ENCODE results near the gene SPEG.

DNA sequence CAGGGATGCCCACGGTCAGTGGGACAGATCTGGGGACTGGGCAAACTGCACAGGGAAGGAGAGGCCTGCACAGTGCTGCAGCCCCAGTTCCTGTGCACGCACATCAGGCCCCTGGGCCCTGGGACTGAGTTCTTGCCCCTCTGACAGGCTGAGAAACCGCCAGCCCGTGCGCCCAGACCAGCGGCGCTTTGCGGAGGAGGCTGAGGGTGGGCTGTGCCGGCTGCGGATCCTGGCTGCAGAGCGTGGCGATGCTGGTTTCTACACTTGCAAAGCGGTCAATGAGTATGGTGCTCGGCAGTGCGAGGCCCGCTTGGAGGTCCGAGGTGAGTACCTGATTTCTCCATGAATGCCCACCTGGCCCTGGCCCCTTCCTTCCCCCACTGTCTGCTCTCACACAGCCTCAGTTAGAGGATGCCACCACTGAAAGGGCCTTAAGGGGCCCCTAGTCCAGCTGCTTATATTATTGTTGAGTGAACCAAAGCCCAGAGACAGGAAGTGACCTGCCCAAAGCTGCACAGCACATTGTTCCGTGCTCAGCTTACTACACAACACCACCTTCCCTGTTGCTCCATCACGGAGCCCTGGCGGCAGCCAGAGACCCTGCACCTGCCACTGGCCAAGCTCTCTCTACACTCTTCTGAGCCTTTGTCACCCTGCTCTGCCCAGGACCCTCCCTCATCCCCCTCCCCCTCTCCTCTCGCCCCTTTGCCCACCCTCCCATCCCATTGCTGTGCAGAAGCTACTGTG, 29.8 kb downstream of the SPEG start:
- TF ChIP-seq POLR2AphosphoS5 (IDR thresholded peaks at IDR 0.05; ENCODE audit: borderline replicate concordance, low read depth, low read length) (no peak), EZH2 (IDR thresholded peaks at IDR 0.05) (no peak), FOXP2 (optimal IDR thresholded peaks at IDR 0.05; ENCODE audit: control extremely low read depth, extremely low read length, insufficient read depth) (no peak)

All from SK-N-MC (cell line).